HFF-Myc (cell line): ENCODE data around the gene CELF4.

Source experiments
- DNase-seq: peaks from one replicate; pipeline ENCODE4 v3.0.0-alpha.2; 2011; ENCODE audit warnings: low read depth; ENCODE audit errors: extremely low read depth
- H3K4me3 ChIP-seq: replicated peaks from 2 replicates; pipeline ENCODE4 v1.5.1; 2011; ENCODE audit warnings: low read depth, mild to moderate bottlenecking, control low read depth, low read length
- CTCF ChIP-seq: IDR thresholded peaks from 2 replicates; pipeline ENCODE4 v1.5.1; 2012; ENCODE audit warnings: mild to moderate bottlenecking, low read depth, low read length, control low read depth; ENCODE audit errors: missing control alignments

CELF4 gene

GRCh38 chr18:37302519-37302918 lies 263.1 kb downstream of the CELF4 start:
- TF ChIP-seq CTCF: no peak
- DNase-seq: no peak
- no peak overlapping the region for H3K4me3 ChIP-seq

DNA sequence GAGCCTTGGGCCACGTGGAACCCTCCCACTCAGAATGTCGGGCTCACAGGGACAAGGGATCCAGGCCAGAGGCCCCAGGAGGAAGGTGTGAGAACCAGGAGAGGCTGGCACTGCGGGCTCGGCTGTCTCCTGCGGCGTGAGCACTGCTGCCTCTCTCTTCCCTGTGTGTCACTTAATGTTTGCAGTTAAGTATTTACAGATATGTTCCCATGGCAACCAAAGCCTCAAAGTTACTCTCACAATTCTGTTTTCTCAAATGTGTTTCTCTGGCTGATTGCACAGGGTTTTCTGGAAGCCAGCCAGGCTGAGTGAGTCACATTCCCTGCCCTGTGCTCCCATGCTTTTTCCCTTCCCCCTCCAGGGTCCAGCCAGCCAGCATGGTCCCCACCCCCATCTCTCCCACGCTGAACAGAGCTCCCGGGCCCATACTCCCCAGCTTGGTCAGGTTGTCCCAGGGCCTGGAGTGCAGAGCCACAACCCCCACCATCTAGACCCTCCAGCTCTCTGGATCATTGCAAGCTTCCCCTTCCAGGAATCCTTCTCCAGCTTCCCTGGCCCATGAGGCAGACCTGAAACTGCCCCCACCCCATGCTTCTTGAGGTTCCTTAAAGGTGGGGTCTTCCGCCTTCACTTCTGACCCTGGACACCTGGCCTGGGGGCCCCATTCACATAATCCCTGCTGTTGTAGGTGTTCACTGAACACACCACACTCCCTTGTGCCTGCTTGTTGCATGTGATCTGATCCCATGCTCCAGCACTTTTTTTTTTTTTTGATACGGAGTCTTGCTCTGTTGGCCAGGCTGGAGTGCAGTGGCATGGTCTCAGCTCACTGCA lies 265.9 kb downstream of the CELF4 start:
- H3K4me3 ChIP-seq: no peak overlapping the region
- DNase-seq: peak; percentile 99
- no peak for TF ChIP-seq CTCF

DNA sequence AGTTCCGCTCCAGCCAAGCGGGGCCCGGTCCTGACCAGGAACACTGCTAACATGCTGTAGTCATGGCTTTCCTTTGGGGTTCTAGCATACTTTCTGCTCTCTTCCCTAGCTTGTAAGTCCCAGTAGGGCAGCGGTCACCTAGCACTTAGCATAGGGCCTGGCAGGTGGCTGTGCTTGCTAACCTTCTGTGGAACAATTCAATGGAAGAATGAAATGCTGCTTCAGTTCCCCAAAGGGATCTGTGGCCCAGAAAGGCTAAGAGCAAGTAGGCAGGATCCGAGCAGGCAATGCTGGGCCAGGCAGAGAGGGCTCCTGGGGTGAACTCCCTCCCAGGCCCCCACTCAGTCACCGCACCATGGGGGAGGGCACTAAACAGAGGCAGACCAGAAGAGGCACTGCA lies 266.8 kb downstream of the CELF4 start:
- no peak for DNase-seq
- no peak overlapping the region for H3K4me3 ChIP-seq
- TF ChIP-seq CTCF: no peak

DNA sequence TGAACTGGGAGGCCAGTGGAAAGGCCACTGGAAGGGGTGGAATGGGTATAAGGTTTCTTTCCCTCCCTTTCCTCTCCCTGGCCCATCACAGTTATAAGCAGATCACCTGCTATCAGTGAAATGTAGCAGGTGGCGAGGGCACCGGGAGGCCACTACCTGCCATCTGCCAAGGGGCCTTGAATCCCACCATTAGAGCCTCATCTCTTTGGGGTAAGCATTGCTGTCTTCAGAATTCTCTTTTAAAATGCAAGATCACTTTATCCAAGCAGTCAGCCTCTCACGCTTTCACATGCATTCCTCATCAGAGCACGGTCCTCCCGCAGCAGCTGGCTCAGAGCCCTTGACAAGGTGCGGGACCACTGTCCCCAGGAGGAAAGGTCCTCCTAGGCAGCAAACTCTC lies 268.5 kb downstream of the CELF4 start:
- no peak for DNase-seq
- H3K4me3 ChIP-seq: no peak overlapping the region
- no peak for TF ChIP-seq CTCF

GRCh38 chr18:37294951-37295350 lies 270.6 kb downstream of the CELF4 start:
- no peak for DNase-seq
- peak; percentile 85 for TF ChIP-seq CTCF
- no peak overlapping the region for H3K4me3 ChIP-seq

- no peak for DNase-seq
Measured at GRCh38 chr18:37293359-37293758, 272.2 kb downstream of the CELF4 start.

More at GRCh38 chr18:37293359-37293758, 272.2 kb downstream of the CELF4 start:
- no peak for TF ChIP-seq CTCF
- H3K4me3 ChIP-seq: no peak overlapping the region
